Measurements from ENCODE around the gene MASP2. TPM values are rescaled to one million over a fixed set of nuclear protein-coding genes. Genes with fewer than 3 reads are reported as not detected.

MASP2 gene
- total and polyA plus RNA-seq, 2 of the 8 experiments (the other 6 are each of a cell fraction or from before 2014, with no cell fraction given) = 0.54 to 1.2 TPM

DNA sequence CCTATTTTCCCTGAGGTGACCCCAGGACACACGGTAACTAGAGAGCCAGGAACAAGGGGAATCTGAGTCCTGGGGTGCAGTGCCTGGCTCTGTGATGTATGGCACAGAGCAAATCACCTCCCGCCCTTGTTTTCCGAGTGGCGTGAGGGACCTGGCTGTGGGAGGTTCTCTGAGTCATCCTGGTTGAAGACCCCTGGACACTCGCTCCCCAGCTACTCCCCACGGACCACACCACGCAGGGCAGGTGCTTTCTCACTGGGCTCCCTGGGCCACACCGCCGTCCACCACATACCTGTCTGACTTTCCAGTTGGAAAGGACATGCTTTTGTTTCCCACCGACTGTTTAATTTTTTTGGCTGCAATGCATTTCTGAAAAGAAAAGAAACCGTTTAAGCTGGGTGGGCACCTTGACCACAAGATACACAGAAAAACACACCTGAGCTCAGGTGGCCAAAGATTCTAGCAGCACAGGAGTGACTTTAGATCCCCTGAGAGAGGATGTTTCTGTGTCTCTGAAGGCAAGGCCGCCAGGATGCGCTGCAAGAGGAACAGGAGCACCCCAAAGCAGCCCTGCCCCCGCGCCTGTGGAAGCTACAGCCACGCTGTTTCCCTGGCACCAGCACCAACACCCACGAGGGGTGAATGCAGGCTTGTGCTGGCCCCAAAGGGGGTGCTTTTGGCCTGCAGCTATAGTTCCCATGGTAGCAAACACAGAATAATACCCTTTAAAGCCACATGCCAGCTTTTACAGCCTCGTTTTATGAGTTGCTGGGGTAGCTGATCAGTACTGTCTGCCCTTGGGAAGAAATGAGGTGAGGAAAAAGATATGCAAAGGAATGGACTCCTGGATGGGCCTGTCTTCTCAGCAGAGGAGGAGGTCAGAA, 20.9 kb upstream of the MASP2 start (continued):
- TF ChIP-seq, protein P1, sequence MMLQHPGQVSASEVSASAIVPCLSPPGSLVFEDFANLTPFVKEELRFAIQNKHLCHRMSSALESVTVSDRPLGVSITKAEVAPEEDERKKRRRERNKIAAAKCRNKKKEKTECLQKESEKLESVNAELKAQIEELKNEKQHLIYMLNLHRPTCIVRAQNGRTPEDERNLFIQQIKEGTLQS (IDR thresholded peaks at IDR 0.05; ENCODE audit: insufficient read depth, low read depth, low read length) = no peak
- TF ChIP-seq TBP (IDR thresholded peaks at IDR 0.05; ENCODE audit: low read depth, low read length) = no peak
- TF ChIP-seq, protein P2, sequence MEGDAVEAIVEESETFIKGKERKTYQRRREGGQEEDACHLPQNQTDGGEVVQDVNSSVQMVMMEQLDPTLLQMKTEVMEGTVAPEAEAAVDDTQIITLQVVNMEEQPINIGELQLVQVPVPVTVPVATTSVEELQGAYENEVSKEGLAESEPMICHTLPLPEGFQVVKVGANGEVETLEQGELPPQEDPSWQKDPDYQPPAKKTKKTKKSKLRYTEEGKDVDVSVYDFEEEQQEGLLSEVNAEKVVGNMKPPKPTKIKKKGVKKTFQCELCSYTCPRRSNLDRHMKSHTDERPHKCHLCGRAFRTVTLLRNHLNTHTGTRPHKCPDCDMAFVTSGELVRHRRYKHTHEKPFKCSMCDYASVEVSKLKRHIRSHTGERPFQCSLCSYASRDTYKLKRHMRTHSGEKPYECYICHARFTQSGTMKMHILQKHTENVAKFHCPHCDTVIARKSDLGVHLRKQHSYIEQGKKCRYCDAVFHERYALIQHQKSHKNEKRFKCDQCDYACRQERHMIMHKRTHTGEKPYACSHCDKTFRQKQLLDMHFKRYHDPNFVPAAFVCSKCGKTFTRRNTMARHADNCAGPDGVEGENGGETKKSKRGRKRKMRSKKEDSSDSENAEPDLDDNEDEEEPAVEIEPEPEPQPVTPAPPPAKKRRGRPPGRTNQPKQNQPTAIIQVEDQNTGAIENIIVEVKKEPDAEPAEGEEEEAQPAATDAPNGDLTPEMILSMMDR (IDR thresholded peaks at IDR 0.05; ENCODE audit: control extremely low read depth in 1 of 3, insufficient read depth in 1 of 3, low read depth in 1 of 3, low read length in 3 of 3) = no peak
- TF ChIP-seq KDM5A (IDR thresholded peaks at IDR 0.05; ENCODE audit: low read length) = no peak
- no peak for TF ChIP-seq TCF12 (IDR thresholded peaks at IDR 0.05; ENCODE audit: low read depth, low read length)
- TF ChIP-seq SP4 (IDR thresholded peaks at IDR 0.05; ENCODE audit: low read length) = no peak
- no peak for TF ChIP-seq GTF2F1 (IDR thresholded peaks at IDR 0.05; ENCODE audit: borderline replicate concordance, low read depth, low read length)
- TF ChIP-seq JUND (IDR thresholded peaks at IDR 0.05; ENCODE audit: low read length) = no peak
- TF ChIP-seq FOSL1 (IDR thresholded peaks at IDR 0.05; ENCODE audit: insufficient read depth, low read depth, low read length) = no peak
